Measurements from ENCODE around the gene PCNX3.
A peak's percentile ranks its signal among the peaks of the same experiment; 100 is the strongest.
"Not testable (repeated sequence)": the region's sequence is repeated elsewhere in the genome, so short reads cannot be mapped to it uniquely, and the experiment has no call there.

PCNX3 gene

GRCh38 chr11:65655570-65656332 is 40.2 kb downstream of the PCNX3 start:
- DNase-seq: no peak

DNA sequence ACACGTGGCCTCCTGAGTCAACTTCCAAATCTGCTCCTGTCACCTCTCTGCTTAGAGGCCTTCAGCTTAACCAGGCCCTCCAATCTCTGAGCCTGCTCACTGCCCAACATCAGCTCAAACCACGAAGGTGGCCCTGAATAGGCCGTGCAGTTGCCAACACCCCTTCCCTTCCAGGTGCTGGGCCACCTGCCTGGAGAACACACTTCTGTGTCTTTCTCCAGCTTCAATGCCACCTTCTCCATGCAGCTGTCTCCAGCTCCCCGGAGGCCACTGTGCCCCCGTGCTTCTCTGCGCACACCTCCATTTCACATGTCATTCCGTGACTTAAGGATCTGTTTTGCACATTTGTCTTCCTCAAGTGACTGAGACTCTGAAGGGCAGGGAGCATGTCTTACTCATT is 41.9 kb downstream of the PCNX3 start:
- no peak for DNase-seq

DNA sequence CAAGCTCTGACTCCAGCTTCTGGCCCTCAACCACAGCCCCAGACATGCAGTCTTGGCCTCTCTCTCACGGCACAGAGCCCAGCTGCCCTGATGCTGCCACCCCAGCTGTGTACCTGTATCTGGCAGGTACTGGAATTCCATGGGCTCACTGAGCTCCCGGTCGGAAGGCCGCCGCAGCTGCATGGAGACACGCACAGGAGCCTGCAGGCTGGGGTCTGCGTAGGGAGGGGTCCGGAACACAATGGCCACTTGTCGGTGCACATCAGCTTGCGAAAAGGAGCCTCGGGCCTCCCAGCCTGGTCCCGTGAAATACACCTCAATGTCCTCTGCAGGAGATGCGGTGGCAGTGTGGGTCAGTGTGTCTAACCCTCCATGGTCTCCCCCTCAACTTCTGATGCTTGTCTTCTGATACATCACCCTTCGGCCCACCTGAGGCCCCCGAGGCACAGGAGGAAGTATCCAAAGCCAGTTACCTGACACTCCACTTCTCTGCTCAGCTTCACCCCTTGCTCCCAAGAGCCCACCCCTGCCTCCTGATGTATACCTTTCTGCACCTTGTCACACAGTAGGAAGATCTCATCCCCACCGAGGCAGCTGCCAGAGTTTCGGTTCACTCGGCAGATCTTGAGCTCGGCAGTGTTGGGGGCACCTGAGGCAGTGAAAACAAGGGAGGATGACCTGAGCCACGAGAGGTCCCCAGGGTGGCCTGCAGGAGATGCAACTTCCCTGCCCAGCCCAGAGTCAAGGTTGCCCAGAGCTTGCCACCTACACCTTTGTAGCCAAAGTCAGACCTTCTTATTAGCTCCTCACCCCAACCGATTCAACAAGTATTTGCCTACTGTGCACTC is 42.8 kb downstream of the PCNX3 start:
- no peak for DNase-seq

DNA sequence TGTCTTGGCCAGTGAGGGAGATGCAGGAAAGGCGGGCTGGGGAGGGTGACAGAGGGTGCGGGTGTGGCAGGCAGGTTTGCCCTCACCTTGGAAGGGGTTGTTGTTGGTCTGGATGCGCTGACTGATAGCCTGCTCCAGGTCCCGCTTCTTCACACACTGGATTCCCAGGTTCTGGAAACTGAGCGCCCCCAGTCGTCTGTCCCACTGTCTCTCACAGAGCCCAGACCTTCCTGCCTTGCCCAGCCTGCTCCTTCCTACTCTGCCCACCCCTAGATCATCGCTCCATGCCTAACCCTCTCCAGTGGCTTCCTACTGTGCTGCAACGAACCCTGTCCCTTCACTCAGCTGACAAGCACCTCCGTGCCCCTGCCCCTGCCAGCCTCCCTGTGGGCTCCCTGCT is 44.5 kb downstream of the PCNX3 start:
- no peak for DNase-seq

- not testable (repeated sequence) for DNase-seq
These were observed 45.3 kb downstream of the PCNX3 start for GRCh38 chr11:65660908-65661307.

DNA sequence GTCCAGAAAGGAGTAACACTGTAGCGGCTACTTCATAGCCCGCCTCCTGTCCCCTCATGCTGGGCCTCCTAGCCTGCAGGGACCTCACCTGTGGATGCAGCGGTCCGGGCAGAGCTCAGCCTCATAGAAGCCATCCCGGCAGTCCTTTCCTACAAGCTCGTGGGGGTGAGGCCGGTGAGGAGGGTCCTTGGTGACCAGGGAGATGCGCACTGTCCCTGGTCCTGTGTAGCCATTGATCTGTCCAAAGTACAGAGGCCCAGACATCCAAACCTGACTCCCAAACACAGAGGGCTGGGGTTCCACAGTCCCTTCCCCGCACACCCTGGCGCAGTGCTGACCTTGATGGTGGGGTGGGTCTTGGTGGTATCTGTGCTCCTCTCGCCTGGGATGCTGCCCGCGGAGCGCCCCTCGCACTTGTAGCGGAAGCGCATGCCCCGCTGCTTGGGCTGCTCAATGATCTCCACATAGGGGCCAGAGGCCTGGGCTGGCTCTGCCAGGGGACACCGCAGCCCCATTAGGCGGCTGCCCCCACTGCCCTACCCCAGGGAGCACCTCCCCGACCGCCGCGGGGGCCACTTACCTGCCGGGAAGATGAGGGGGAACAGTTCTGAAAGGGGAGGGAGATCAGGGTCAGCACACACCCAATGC is 46.1 kb downstream of the PCNX3 start:
- DNase-seq: peak in 1 of 2 donors; percentile 18

- DNase-seq: no peak
These were observed 46.7 kb downstream of the PCNX3 start for GRCh38 chr11:65662247-65662798.

- peak; percentile 88 to 90 for DNase-seq
These were observed 47.4 kb downstream of the PCNX3 start, which contains the start of gene RELA for GRCh38 chr11:65662799-65663638. TSS of gene RELA (minus strand) at chr11:65662916. CDS start at chr11:65662832, 84 bp downstream.

- peak; percentile 62 to 69 for DNase-seq
These were observed 48.1 kb downstream of the PCNX3 start for GRCh38 chr11:65663639-65664200.

- no peak for DNase-seq
These were observed 56.7 kb downstream of the PCNX3 start for GRCh38 chr11:65672180-65672860.

DNA sequence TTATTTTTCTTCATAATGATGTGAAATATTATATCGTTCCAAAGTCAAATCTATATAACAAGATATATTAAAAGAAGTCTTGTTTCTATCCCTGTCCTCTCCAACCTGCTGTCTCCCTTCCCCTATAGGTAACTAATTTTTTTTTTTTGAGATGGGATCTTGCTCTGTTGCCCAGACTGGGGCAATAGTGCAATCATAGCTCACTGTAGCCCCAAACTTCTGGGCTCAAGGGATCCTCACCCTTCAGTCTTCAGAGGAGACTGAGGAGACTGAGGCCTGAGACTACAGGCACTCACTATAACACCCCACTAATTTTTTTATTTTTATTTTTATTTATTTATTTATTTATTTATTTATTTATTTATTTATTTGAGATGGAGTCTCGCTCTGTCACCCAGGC is 57.4 kb downstream of the PCNX3 start:
- DNase-seq: no peak

- no peak for DNase-seq
These were observed 64.7 kb downstream of the PCNX3 start for GRCh38 chr11:65680192-65680743.

DNA sequence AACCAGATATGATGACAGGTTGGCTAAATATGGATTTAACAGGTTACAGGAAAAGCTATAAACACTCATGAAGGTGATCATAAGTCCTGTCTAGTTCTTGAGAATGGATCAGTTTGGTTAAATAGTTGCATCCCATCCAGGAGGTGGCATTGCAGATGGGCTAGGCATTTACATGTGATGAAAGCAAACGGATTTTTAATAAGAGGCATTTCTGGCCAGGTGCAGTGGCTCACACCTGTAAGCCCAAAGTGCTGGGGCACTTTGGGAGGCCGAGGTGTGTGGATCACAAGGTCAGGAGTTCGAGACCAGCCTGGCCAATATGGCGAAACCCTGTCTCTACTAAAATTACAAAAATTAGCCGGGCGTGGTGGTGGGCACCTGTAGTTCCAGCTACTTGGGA is 67.9 kb downstream of the PCNX3 start:
- not testable (repeated sequence) for DNase-seq

GRCh38 chr11:65685981-65686380 is 70.4 kb downstream of the PCNX3 start:
- DNase-seq: no peak

Data from stimulated activated CD4-positive, alpha-beta T cell treated with anti-CD3 and anti-CD28 coated beads, Interleukin-2, amount 100 ng/mL, for 24 hours (primary cell).